Lung microvascular endothelial cell (primary cell): ENCODE data around the gene KCNK6. TPM values are rescaled to one million over a fixed set of nuclear protein-coding genes. Genes with fewer than 3 reads are reported as not detected.
A peak's percentile ranks its signal among the peaks of the same experiment; 100 is the strongest.
"Not testable (repeated sequence)": the region's sequence is repeated elsewhere in the genome, so short reads cannot be mapped to it uniquely, and the experiment has no call there.

ENCODE experiments used
- DNase-seq, 2 donors: peaks; one replicate each; pipeline versions ENCODE4 v3.0.0 to v3.0.0-alpha.2; 2010; ENCODE audit warnings: low read depth in 2 of 2
- total RNA-seq: library from RNA; depleted of rRNA; stranded (reverse); fragments of >200 nt; gene quantifications from 2 replicates; pipeline ENCODE4 v1.2.1, GENCODE V29; 2014

KCNK6 gene
- total RNA-seq, 1 donor from 2014 or later = 5.4 TPM

DNA sequence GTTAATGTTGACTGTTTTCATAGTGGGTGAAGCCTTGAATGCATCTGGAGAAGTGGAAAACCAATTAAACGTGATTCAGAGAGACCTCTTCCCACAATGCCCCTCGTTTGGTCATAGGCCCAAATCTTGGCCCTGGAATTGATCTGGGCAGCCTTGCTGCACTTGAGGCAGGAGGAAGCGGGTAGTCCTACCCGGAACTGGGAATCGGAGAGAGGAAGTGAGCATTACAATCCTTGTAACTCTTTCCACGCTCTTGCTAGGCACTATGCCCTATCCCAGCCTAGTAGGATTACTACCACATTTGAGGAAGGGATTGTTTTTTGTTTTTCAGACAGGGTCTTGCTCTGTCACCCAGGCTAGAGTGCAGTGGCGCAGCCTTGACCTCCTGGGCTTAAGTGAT lies 3.6 kb downstream of the KCNK6 start:
- DNase-seq = no peak

DNA sequence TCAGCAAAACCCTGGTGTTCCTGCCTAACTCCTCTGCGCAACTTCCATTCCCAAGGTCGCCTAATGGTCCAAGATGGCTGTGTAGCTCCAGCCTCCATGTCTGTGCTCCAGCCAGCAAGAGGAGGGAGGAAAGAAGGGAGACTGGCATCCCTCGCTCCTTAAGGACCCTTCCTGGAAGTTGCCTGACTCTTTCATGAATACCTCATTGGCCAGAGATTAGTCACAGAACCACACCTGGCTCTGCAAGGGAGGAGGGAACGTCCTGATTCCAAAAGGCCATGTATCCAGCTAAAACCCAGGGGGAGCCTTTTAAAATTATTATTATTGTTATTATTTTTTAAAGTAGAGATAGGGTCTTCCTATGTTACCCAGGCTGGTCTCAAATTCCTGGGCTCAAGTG lies 4.8 kb downstream of the KCNK6 start:
- no peak for DNase-seq

DNA sequence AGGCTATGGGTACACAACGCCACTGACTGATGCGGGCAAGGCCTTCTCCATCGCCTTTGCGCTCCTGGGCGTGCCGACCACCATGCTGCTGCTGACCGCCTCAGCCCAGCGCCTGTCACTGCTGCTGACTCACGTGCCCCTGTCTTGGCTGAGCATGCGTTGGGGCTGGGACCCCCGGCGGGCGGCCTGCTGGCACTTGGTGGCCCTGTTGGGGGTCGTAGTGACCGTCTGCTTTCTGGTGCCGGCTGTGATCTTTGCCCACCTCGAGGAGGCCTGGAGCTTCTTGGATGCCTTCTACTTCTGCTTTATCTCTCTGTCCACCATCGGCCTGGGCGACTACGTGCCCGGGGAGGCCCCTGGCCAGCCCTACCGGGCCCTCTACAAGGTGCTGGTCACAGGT lies 6.9 kb downstream of the KCNK6 start:
- DNase-seq = no peak

DNA sequence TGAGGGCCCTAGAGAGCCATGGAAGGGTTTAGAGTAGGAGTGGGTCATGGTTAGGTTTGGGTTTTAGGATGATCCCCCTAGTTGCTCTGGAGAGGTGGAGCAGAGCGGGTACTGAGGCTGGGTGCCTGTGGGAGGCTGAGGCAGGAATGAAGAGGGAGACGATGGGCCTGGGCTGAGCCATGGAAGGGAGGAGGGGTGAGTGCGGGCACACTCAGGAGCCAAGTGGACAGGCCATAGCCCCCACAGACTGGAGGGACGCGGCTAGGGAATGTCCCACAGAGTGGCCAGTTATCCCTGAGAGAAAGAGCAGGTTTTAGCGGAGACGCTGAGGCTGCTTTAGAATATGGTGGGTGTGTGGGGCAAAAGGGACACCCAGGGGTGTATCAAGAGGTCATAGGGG lies 10.0 kb downstream of the KCNK6 start:
- no peak for DNase-seq

DNA sequence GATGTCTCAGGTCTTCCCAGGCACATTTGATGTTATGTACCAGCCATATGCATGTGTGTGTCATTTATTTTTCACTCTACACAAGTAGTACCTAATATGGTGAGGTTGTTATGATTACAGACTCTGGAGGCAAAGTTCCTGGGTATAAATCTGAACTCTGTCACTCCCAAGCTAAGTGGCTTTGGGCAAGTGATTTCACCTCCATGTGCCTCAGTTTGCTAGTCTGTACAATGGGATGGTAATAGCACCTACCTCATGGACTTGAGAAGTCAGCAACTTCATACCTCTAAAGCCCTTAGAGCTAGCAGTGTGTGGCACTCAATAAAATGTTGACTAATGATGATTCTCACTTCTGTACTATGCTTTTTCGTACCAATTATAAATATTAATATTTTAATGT lies 12.1 kb downstream of the KCNK6 start:
- no peak for DNase-seq

DNA sequence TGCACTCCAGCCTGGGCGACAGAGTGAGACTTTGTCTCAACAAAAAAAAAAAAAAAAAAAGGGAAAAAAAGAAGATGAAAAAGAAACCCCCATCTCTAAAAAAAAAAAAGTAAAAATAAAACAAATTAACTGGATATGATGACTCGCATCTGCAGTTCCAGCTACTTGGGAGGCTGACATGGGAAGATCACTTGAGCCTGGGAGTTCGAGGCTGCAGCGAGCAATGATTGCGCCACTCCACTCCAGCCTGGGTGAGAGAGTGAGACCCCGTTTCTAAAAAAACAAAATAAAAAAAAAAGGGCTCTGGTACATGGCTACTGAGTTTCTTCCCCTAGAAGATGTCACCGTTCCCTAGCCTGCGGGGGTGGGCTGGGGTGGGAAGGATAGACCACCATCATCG lies 13.6 kb downstream of the KCNK6 start:
- DNase-seq = no peak

DNA sequence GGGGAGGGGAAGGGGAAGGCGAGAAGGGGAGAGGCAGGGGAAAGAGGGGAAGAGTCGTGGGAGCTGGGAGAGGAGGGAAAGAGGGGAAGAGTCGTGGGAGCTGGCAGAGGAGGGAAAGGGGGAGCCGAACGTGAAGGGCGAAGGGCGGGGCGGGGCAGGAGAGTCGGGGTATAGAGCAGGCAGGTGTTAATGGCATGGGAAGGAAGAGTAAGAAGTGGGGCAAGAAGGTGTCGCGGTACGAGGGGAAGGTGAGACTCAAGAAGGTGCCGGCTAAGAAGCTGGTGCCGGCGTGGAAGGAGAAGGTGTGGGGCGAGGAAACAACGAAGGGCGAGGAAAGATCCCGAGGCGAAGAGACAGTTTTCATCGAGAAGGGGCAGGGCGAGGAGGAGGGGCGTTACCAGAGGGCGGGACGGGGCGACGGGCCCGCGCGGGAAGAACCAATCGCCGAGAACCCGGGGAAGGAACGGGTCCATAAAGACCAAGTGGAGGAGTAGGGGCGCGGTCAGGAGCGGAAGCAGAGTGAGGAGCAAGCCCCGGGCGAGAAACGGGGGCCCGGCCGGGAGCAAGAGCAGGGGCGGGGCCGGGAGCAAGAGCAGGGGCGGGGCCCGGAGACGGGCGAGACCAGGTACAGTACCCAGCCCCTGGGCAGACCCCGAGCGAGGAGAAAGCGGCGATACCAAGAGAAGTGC lies 16.4 kb downstream of the KCNK6 start:
- DNase-seq = peak; percentile 66 to 95

DNA sequence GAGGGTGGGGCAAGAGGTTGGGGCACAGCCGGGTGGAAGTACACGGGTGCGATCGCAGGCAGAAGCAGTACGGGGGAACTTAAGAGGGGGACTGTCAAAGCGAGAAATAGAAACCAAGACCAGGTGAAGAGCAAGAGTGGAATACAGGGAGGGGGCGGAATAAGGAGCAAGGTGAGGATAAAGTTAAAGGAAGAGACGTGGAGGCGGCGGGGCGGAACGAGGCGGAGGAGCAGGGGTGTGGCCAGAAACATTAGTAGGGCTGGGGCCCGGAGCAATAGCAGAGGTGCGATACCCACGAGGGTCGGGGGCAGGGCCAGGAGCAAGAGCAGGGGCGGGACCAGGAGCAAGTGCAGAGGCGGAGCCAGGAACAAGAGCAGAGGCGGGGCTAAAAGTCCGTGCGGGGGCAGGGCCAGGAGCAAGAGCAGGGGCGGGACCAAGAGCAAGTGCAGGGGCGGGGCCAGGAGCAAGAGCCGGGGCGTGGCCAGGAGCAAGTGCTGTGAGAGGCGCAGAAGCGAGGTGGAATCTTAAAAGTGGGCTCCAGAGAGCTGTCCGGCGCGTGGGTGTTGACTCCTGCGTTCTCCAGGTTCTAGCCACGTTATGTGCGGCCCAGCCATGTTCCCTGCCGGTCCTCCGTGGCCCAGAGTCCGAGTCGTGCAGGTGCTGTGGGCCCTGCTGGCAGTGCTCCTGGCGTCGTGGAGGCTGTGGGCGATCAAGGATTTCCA lies 17.2 kb downstream of the KCNK6 start:
- peak; percentile 45 to 94 for DNase-seq

DNA sequence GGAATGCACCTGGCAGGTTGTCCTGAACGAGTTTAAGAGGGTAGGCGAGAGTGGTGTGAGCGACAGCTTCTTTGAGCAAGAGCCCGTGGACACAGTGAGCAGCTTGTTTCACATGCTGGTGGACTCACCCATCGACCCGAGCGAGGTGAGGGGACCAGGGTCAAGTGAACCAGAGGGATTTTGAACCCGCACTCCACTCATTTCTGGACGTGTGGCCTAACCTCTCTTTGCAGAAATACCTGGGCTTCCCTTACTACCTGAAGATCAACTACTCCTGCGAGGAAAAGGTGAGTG lies 17.7 kb downstream of the KCNK6 start:
- no peak for DNase-seq

DNA sequence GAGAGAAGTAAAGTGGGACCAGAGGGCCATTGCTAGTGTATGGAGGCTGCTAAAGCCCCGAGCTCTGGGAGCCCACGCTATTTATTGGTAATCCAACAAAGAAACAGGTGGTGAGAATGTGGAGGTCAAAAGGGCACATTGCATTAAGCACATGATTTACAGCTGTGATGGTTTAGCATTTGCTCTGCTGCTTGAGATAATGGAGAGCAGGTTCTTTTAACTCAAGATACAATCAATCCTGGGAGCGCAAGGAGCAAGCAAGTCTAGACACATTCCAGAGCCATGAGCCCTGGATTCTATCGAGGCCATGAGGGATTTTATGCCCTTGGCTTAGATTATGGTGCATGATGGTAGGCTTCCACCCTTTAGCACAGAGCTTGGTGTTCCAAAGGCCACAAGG lies 19.4 kb downstream of the KCNK6 start:
- DNase-seq = not testable (repeated sequence)

DNA sequence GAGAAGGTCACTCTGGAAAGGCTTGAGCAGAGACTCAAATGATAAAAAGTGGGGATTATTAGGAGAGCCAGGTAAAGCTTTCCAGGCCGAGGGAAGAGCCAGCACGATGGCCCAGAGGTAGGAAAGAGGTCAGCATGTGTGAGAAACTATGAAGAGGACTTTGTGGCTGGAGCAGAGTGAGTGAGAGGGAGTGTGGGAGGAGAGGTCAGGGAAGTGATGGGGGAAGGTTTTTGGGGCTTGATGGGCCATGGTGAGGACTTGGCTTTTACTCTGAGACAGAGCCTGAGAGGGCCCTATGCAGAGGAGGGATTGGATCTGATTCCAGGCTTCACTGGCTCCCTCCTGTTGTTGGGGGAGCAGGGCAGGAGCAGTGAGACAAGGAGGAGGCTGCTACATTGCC lies 21.3 kb downstream of the KCNK6 start:
- no peak for DNase-seq

DNA sequence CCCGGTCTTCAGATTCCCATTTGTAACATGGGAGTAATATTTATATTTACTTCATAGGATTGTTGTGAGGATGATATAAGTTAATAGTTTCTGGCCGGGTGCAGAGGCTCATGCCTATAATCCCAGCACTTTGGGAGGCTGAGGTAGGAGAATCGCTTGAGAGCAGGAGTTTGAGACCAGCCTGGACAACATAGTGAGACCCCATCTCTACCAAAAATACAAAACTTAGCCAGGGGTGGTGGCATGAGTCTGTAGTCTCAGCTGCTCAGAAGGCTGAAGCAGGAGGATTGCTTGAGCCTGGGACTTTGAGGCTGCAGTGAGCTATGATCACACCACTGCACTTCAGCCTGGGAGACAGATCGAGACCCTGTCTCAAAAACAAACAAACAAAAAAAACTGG lies 27.2 kb downstream of the KCNK6 start:
- DNase-seq = no peak

DNA sequence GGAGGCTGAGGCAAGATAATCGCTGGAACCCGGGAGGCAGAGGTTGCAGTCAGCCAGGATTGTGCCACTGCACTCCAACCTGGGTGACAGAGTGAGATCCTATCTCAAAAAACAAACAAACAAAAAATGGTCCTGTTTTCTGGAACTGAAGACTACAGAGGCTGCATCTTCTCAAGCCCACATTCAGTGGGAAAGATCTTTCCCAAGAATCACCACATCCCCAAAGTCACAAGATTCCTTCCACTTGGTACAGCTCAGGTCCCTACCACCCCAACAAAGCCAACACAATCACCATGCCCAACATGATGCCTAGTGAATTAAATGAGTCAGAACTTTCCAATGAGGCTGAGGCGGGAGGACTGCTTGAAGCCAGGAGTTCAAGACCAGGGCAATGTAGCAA lies 31.2 kb downstream of the KCNK6 start:
- DNase-seq = no peak

DNA sequence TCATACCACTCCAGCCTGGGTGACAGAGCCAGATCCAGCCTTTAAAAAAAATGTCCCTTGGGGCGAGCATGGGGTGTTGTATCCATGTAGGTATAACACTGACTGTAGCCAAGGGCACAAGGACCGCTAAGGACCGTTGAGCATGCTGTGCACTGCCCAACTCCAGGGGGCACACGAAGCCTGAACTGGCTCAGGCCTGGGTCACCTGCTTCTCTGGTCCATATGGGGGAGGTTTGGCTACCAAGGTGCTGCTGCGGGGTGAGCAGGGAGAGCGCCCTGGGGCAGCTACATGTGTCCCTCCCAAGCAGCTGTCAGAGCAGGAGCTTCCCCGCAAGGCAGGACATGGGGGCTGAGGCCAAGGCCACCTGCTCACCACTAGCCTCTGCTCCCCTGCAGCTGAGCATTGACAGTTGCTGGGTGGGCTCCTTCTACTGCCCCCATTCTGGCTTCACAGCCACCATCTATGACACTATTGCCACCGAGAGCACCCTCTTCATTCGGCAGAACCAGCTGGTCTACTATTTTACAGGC lies 32.3 kb downstream of the KCNK6 start:
- no peak for DNase-seq

DNA sequence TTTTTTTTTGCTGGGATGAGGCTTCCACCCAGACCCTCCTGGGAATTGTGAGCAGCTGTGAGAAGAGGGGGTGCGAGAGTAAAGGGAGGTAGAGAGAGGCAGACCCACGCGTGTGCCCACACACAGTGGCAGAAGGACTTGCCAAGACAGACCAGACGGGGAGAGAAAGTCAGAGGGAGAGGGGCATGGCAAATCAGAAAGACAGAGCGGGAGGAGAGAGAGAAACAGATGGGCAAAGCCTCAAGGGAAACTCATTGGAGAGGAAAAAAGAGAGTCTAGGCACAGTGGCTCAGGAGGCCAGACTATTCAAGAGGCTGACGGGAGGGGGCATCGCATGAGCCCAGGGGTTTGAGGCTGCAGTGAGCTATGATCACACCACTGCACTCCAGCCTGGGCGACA lies 33.0 kb downstream of the KCNK6 start:
- no peak for DNase-seq

DNA sequence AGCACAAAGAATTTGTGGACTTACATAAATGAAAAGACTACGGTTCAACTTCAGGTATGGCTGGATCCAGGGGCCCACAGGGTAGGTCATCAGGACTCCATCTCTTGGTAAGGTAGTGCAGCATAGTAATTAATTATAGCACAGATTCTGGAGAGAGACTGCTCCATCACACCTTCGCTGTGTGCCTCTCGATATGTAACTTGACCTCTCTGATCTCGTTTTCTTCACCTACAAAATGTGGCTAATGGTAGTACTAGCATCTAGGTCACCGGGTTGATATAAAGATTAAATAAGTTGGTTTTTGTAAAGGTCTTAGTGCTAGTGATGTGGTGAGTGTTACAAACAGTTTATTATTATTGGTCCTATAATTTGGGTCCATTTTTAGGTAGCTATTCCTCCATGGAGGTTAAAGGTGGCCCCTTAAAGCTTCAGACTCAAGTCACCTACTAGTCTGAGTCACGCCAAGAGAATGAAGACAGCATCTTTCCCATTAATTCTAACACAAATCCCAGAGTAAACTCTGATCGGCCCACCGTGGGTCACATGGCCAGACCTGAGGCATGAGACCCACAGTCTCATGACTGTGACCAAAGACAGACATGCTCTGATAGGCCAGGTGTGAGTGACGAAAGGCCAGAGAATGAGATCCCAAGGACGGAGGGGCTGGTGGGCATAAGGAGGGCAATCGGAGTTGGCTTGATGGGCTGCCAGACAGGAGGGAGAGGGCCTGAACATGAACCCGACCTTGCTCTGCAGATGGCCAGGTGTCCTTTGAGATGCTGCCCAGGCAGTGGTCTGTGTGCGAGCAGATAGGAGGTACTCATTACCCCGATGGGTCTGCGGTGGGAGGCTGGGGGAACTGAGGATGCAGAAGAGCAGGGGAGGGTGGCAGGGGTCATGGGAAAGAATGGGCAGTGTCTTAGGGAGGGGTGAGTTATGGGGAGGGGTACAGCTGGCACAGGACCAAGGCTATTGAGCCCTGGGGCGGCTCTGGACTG lies 36.4 kb downstream of the KCNK6 start:
- no peak for DNase-seq

DNA sequence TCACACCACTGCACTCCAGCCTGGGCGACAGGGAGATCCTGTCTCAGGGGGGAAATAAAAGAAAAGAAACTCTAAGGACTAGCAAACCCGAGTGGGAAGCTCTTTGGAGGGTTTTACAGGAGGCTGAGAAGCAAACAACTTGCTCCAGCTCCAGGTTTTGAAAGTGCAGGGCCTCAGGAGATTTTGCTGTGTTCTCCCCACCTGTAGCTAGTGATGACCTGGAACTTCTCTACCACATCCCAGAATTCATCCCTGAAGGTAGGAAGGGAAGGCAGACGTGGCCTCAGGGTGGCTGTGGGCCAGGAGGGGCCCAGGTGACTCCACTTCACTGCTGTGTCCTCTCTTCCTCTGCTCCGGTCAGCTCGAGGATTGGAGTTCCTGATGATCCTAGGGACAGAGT lies 38.4 kb downstream of the KCNK6 start:
- DNase-seq = no peak

DNA sequence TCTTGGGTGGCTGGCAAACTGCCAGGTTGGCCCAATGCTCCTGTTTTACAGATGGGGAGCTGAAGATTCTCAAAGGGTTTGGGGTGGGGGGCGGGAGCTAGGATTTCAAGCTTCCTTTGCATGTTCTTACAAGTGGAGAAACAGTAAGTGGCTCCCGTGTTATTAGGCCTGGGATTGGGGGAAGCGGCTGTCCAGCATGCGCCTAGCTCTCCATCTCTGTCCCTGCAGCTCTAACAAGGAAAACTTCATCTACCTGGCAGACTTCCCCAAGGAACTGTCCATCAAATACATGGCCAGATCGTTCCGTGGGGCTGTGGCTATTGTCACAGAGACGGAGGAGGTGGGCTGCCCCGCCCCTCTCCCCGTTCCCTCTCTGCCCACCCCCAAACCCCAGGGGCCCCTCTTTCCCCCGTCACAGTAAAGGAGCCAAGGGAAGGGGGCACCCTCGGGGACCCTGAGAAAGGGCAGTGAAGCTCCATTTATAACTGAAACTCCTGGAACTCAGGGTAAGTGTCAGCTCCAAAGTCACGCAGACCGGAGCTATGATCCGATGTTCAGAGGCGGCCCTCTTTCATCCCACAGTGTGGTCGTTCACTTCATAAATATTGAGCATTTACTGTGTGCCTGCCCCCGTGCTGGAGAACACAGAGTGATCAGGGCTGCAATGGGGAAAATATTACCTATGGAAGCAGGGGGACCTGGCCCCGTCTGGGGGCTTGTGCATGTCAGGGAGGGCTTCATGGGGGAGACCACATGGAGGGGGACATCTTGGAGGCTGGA lies 39.8 kb downstream of the KCNK6 start:
- DNase-seq = no peak

DNA sequence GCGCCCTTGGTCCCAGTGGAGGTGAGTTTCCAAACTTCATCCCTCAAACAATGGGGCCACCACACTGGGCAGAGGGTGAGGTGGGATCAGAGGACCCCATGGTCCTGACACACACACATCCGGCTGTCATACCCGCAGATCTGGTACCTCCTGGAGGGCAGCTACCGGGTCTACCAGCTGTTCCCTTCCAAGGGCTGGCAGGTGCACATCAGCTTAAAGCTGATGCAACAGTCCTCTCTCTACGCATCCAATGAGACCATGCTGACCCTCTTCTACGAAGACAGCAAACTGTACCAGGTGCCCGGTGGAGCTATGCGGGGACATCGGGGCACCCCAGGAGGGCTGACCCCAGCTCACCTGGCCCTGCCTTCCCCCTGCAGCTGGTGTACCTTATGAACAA lies 40.7 kb downstream of the KCNK6 start:
- no peak for DNase-seq

DNA sequence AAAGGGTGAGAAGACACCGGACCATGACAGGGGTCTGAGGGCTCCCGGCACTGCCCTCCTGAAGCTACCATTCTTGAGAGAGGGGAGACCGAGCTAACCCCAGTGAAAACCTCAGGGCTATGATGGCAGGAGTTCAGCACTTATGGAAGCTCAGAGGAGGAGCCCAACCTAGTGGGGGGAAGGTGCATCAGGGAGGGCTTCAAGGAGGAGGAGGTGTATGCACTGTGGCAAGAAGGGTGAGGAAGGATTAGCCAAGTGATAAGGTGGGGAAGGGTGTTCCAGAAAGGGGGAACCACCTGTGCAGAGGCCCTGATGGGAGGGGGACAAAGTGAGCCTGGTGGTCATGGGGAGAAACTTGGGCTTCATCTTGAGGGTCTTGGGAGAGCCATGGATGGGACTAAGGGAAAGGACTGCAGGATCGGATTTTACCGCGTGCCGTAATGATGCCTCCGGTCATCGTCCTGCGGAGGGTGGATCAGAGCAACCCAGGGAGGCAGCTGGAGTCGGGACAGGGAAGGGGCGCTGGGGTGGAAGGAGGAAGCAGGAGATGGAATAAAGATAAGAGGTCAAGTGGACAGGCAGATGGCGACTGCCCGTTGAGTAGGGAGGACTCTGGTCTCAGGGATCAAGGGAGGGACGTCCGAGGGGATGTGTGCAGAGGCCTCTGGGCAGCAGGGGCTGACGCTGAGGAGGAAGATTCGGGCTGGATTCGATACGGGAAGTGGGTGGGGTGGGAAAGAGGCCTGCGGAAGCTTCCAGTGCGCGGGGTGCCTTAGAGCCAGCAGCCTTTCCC lies 41.4 kb downstream of the KCNK6 start:
- DNase-seq = no peak
